Esophagus (tissue), 2 donors: Measurements from ENCODE around the gene ACACA. TPM values are rescaled to one million over a fixed set of nuclear protein-coding genes. Genes with fewer than 3 reads are reported as not detected.

ENCODE experiments used
- H3K27ac ChIP-seq, 2 donors: one replicate each; pipeline ENCODE4 v1.5.1; 2013; ENCODE audit warnings: low read depth in 2 of 2, mild to moderate bottlenecking in 2 of 2, inconsistent platforms in 1 of 2, low read length in 1 of 2, moderate library complexity in 1 of 2
- H3K27me3 ChIP-seq, 2 donors: one replicate each; pipeline ENCODE4 v1.6.1; 2013; ENCODE audit warnings: low read length in 2 of 2, control low read depth in 1 of 2, mild to moderate bottlenecking in 1 of 2; ENCODE audit not compliant: insufficient read depth in 2 of 2, control insufficient read depth in 1 of 2
- H3K36me3 ChIP-seq, 2 donors: one replicate each; pipeline ENCODE4 v1.6.1; 2013; ENCODE audit warnings: low read length in 1 of 2; ENCODE audit not compliant: control insufficient read depth in 2 of 2, insufficient read depth in 2 of 2
- H3K4me1 ChIP-seq, 2 donors: one replicate each; pipeline ENCODE4 v1.6.1; 2013; ENCODE audit warnings: low read length in 1 of 2; ENCODE audit not compliant: control insufficient read depth in 2 of 2, insufficient read depth in 2 of 2
- H3K4me3 ChIP-seq, 2 donors: one replicate each; pipeline ENCODE4 v1.5.1; 2013; ENCODE audit warnings: low read length in 2 of 2, mild to moderate bottlenecking in 2 of 2, low read depth in 1 of 2, moderate library complexity in 1 of 2
- H3K9me3 ChIP-seq, 2 donors: one replicate each; pipeline ENCODE4 v1.6.1; 2013; ENCODE audit warnings: mild to moderate bottlenecking in 2 of 2, low read depth in 1 of 2, low read length in 1 of 2, moderate library complexity in 1 of 2; ENCODE audit not compliant: control insufficient read depth in 2 of 2, insufficient read depth in 1 of 2
- WGBS, 2 donors: extraction: QIAGEN DNeasy Blood & Tissue Kit; methylation state at CpG; one replicate each; pipeline ENCODE4 v1.1.7; 2013; 5-methylcytosine and 5-hydroxymethylcytosine counted together
- polyA plus RNA-seq, 2 donors: library from polyadenylated mRNA; stranded (reverse); fragments of 200-250 nt; gene quantifications; one replicate each; pipeline ENCODE4 v1.2.3, GENCODE V29; 2013
- donor health status: healthy with polysubstance abuse.
- donor health status: Bipolar disorder and iron deficiency.

ACACA gene
- polyA plus RNA-seq, 2 donors = 20.0 to 25.4 TPM

DNA sequence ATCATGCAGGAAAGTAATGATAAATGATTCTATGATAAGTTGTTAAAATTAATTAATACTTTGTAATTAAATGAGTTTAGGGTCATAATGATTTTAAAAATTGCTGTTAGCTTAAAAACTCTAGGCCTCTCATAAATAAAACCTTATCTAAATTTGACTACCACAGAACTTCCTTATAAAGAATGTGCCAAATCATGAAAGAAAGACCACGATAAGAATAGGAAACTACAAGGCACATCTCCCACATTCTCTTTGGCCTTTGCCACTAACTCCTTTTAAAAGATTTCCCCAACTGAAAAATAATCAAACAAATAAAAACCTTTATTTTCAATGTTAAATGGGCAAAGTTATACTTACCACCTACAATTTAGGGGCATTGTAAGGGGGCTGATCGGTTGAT, 195.5 kb downstream of the ACACA start:
- Histone ChIP-seq H3K27me3 (no peaks in the 10 kb centered on the region), H3K9me3 (no peaks in the 10 kb centered on the region), H3K4me3 (no peak overlapping the region), H3K36me3 (peaks cover 0 to 6% of the 10 kb centered on the region in 2 donors), H3K27ac (no peak overlapping the region), H3K4me1 (no peaks in the 10 kb centered on the region)
- WGBS, 2 donors = 78 to 82% methylated on average over 2 of the region's 2 CpGs

DNA sequence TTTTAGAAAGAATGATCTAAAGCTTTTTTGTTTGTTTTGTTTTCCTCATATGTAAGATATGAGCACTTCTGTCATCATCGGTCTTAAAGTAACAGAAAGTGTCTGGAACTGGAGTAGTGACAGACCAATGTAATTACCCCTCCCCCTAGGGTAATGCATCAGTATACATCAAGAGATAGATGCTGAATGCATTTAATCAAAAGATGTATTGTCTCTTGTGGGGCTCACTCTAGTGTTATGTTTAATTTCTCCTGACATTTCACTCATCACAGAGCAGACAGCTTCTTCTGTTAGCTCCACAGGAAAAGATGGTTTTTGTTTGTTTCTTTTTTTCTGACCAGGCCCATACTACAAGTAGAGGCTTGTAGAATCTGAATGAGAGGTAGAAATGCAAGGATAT, 199.5 kb downstream of the ACACA start:
- Histone ChIP-seq H3K4me1 (no peaks in the 10 kb centered on the region), H3K36me3 (peaks cover 6 to 12% of the 10 kb centered on the region in 2 donors), H3K9me3 (no peaks in the 10 kb centered on the region), H3K27me3 (no peaks in the 10 kb centered on the region), H3K27ac (no peak overlapping the region), H3K4me3 (no peak overlapping the region)
- 85% methylated on average over 1 of the region's 1 CpG for WGBS, 2 donors

DNA sequence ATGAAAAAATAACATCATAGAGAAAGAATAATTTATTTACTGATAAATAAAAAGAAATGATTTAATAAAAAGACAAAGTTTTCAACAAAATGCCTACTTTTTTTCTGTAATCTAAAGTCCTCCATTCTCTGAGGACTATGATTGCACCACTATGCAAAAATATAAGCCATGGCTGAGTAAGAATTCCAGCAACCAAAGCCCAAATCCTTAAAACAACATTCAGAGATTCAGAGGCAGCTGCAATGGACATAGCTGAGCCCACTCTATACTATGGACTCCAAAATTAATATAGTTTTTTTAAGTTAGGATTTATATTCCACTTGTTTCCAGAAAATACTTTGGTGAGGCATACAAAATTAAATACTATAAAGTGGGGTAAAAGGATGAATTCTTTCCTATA, 200.3 kb downstream of the ACACA start:
- Histone ChIP-seq H3K27ac (no peak overlapping the region), H3K36me3 (peaks cover 6 to 13% of the 10 kb centered on the region in 2 donors), H3K9me3 (no peaks in the 10 kb centered on the region), H3K4me3 (no peak overlapping the region), H3K4me1 (no peaks in the 10 kb centered on the region), H3K27me3 (no peaks in the 10 kb centered on the region)

DNA sequence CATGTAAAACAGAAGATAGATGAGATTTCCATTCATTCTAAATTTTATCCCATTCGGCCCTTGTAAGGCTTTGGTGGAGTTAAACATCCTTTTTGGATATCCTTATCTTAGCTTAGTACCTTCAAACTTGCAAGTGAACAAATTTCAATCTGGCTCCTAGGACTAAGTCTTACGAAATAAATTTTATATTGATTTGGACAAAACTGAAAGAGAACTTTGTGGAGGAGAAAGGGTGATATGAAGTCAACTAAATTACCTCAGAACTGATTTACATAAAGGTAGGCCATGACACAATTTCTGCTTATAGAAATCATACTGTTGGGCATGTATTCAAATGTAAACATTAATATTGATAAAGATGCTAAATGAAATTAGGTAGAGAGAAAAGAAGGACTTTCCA, 206.1 kb downstream of the ACACA start:
- WGBS, 2 donors = 86 to 95% methylated on average over 2 of the region's 2 CpGs
- Histone ChIP-seq H3K4me1 (no peaks in the 10 kb centered on the region), H3K27me3 (no peaks in the 10 kb centered on the region), H3K9me3 (no peaks in the 10 kb centered on the region), H3K27ac (no peak overlapping the region), H3K36me3 (peaks cover 2 to 11% of the 10 kb centered on the region in 2 donors), H3K4me3 (no peak overlapping the region)

DNA sequence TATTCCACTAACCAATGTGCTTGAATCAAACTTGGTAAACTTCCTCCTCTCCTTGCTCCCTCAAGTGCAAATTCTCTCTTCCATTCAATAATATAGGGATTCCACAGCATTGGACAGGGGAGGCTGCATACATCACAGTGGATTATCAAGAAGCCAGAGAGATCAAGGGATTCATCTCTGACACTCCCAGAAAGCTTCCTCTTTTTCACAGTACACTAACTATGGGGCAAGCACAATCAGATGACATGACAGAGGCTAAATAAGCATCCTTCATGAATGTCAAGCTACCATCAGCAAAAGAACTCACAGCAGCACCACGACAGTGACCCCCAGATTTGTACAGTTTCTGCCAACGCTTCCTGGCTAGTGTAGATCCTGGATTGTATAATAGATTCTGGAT, 209.3 kb downstream of the ACACA start:
- H3K4me1 ChIP-seq = no peaks in the 10 kb centered on the region
- no peak overlapping the region for H3K4me3 ChIP-seq
- H3K27me3 ChIP-seq = no peaks in the 10 kb centered on the region
- H3K36me3 ChIP-seq = peaks cover 0 to 3% of the 10 kb centered on the region in 2 donors
- no peak overlapping the region for H3K27ac ChIP-seq
- H3K9me3 ChIP-seq = no peaks in the 10 kb centered on the region
- WGBS, 2 donors = 90 to 95% methylated on average over 2 of the region's 2 CpGs

DNA sequence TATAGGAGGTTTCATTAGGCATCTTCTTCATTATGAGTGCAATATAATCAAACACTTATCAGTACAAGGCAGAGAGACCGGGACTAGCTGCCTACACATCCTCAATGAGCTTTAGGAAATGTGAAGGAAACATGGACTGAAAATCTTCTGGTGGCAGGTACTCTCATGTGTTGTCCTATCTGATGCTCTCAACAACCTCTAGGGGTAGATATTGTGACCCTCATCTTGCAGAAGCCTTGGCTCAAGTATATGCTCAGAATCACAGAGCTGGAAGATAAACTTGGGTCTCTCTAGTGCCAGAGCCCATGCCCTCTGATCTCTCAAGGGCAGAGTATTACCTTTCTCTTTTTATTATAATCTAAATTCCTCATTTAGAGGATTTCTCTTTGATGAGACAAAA, 212.4 kb downstream of the ACACA start:
- WGBS, 2 donors = 94% methylated on average over 1 of the region's 1 CpG
- Histone ChIP-seq H3K36me3 (peaks cover 5 to 8% of the 10 kb centered on the region in 2 donors), H3K27me3 (no peaks in the 10 kb centered on the region), H3K4me1 (no peaks in the 10 kb centered on the region), H3K9me3 (no peaks in the 10 kb centered on the region), H3K27ac (no peak overlapping the region), H3K4me3 (no peak overlapping the region)

DNA sequence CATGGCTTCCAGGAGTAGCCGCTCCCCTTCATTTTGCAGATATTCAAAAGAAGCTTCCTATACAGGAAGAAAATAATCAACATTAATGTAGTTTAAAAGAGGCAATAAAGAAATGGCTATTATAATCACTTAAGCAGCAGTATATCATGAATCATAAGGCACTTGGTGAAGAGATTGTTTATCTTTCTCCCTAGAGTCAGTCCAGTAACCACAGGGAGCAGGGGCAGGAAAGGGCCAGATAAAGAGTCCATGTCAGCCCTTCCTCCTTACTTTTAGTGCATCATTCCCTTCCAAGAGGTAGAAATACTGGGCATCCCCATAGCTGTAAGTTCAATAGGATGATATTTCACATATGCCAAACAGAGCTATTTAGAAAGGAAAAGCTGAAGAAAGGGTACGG, 215.4 kb downstream of the ACACA start:
- Histone ChIP-seq H3K27ac (no peak overlapping the region), H3K36me3 (peaks cover 5 to 8% of the 10 kb centered on the region in 2 donors), H3K9me3 (no peaks in the 10 kb centered on the region), H3K27me3 (no peaks in the 10 kb centered on the region), H3K4me3 (no peak overlapping the region), H3K4me1 (no peaks in the 10 kb centered on the region)
- WGBS, 2 donors = 97 to 98% methylated on average over 2 of the region's 2 CpGs

DNA sequence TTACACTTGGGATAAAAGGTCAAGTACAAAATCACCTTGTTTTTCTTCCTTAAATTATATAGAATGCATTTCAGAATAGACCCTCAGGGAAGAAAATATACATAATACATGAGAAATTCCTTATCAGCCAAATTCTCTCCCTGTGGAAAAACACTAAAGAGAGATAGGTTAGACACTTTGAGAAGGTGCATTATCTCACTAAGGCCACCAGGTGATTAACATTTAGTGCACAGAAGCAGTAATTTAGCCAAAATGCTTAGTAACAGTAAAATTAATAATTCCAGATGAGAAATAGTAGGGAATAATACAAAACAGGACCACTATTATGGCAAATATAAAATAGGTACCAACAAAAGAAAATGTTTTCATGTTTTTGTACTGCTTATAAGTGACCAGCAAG, 216.1 kb downstream of the ACACA start:
- peaks cover 5 to 8% of the 10 kb centered on the region in 2 donors for H3K36me3 ChIP-seq

DNA sequence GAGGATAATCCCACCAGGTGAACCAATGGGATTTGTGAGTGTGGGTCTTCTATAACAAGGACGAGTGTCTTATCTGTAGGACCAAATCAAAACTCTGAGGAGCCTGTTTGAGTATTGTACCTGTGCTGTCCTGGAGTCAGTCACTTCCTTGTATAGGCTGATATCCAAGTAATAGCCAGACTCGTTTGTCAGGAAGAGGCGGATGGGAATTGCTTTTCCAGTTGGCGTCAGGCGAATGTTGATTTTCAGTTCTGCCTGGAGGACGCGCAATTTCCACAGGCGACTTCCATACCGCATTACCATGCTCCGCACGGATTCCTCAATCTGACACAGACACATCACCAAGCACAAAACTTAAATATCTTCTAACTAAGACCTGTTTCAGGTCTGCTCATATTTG, 218.5 kb downstream of the ACACA start:
- Histone ChIP-seq H3K9me3 (no peaks in the 10 kb centered on the region), H3K27me3 (no peaks in the 10 kb centered on the region), H3K36me3 (peaks cover 5 to 8% of the 10 kb centered on the region in 2 donors), H3K27ac (no peak overlapping the region), H3K4me1 (no peaks in the 10 kb centered on the region), H3K4me3 (no peak overlapping the region)
- 91% methylated on average over 11 of the region's 11 CpGs for whole genome bisulfite sequencing, 2 donors

More for the DNA sequence above, 216.1 kb downstream of the ACACA start:
- H3K4me1 ChIP-seq = no peaks in the 10 kb centered on the region
- no peak overlapping the region for H3K27ac ChIP-seq
- H3K9me3 ChIP-seq = no peaks in the 10 kb centered on the region
- H3K27me3 ChIP-seq = no peaks in the 10 kb centered on the region
- no peak overlapping the region for H3K4me3 ChIP-seq

DNA sequence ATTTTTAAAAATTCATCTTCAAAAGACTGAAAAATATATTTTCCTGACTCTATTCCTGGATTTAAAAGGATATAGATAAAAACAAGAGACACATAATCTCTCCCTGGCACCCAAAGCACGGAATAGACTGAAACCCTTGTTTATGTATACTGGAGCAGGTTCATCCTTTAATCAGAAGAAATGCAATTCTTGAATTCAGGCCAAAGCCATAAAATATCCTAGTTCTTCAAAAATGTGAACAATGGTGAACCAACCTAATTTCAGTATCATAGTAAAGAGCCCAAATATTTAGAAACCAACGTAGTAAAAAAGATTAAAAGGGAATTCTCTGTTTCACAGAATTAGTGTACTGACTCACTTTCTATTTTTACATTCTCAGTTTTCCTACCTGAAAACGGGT, 219.4 kb downstream of the ACACA start:
- no peak overlapping the region for H3K27ac ChIP-seq
- no peaks in the 10 kb centered on the region for H3K9me3 ChIP-seq
- H3K4me1 ChIP-seq = no peaks in the 10 kb centered on the region
- 75 to 85% methylated on average over 3 of the region's 3 CpGs for WGBS, 2 donors
- H3K36me3 ChIP-seq = peaks cover 5 to 8% of the 10 kb centered on the region in 2 donors
- no peak overlapping the region for H3K4me3 ChIP-seq
- H3K27me3 ChIP-seq = no peaks in the 10 kb centered on the region
